Neuronal stem cell (in vitro differentiated cells): ENCODE results near the gene ACTL10.
A peak's percentile ranks its signal among the peaks of the same experiment; 100 is the strongest.

Experiments used
- DNase-seq: peaks from one replicate; pipeline ENCODE4 v3.0.0-alpha.2; 2013; ENCODE audit warnings: low spot score
- H2AFZ ChIP-seq: one replicate; pipeline ENCODE4 v1.6.1; 2013; ENCODE audit warnings: mild to moderate bottlenecking, low read length, inconsistent platforms
- H2AK5ac ChIP-seq: 2 replicates; pipeline ENCODE4 v1.6.1; 2013; ENCODE audit warnings: low read depth, mild to moderate bottlenecking, inconsistent platforms, low read length, moderate library complexity, mixed read lengths
- H2BK120ac ChIP-seq: 2 replicates; pipeline ENCODE4 v1.6.1; 2013; ENCODE audit warnings: low read depth, mild to moderate bottlenecking, inconsistent platforms, low read length, moderate library complexity, mixed read lengths
- H2BK12ac ChIP-seq: one replicate; pipeline ENCODE4 v1.6.1; 2013; ENCODE audit warnings: low read length, inconsistent platforms
- H2BK15ac ChIP-seq: 2 replicates; pipeline ENCODE4 v1.6.1; 2013; ENCODE audit warnings: mild to moderate bottlenecking, low read length, inconsistent platforms, mixed read lengths
- H2BK5ac ChIP-seq: one replicate; pipeline ENCODE4 v1.6.1; 2013; ENCODE audit warnings: inconsistent platforms, mild to moderate bottlenecking, low read length, moderate library complexity
- H3K14ac ChIP-seq: one replicate; pipeline ENCODE4 v1.6.1; 2013; ENCODE audit warnings: low read length, inconsistent platforms
- H3K18ac ChIP-seq: 2 replicates; pipeline ENCODE4 v1.6.1; 2013; ENCODE audit warnings: low read length, inconsistent platforms
- H3K23ac ChIP-seq: 2 replicates; pipeline ENCODE4 v1.6.1; 2013; ENCODE audit warnings: low read depth, mild to moderate bottlenecking, mixed read lengths, low read length, inconsistent platforms; ENCODE audit not compliant: poor library complexity
- H3K27ac ChIP-seq: replicated peaks from 3 replicates; pipeline ENCODE4 v1.5.1; 2013; ENCODE audit warnings: low read length, inconsistent platforms
- H3K27me3 ChIP-seq, 3 experiments: 2 replicates each; pipeline ENCODE4 v1.6.1; 2013; ENCODE audit warnings: low read length in 3 of 3, mild to moderate bottlenecking in 2 of 3, inconsistent platforms in 1 of 3, low read depth in 1 of 3, mixed read lengths in 1 of 3, moderate library complexity in 1 of 3; ENCODE audit not compliant: control insufficient read depth in 3 of 3, insufficient read depth in 3 of 3
- H3K36me3 ChIP-seq, 2 donors: replicated peaks in 1 of 2; 2 replicates each; pipeline ENCODE4 v1.6.1; 2013; ENCODE audit warnings: low read length in 2 of 2; ENCODE audit not compliant: control insufficient read depth in 2 of 2, insufficient read depth in 2 of 2
- H3K4ac ChIP-seq: 2 replicates; pipeline ENCODE4 v1.6.1; 2013; ENCODE audit warnings: inconsistent platforms, mild to moderate bottlenecking, low read length, moderate library complexity
- H3K4me1 ChIP-seq, 2 donors: 1 replicate in 1 of 2; 2 replicates in 1 of 2; pipeline ENCODE4 v1.6.1; 2013; ENCODE audit warnings: low read length in 2 of 2, low read depth in 1 of 2; ENCODE audit not compliant: control insufficient read depth in 2 of 2, insufficient read depth in 1 of 2
- H3K4me2 ChIP-seq: one replicate; pipeline ENCODE4 v1.6.1; 2013; ENCODE audit warnings: mild to moderate bottlenecking, low read length, inconsistent platforms; ENCODE audit not compliant: insufficient read depth, poor library complexity, severe bottlenecking
- H3K4me3 ChIP-seq, 2 donors: 2 replicates each; pipeline ENCODE4 v1.5.1; 2013; ENCODE audit warnings: low read length in 2 of 2, mild to moderate bottlenecking in 2 of 2, inconsistent platforms in 1 of 2, moderate library complexity in 1 of 2
- H3K79me1 ChIP-seq: one replicate; pipeline ENCODE4 v1.6.1; 2013; ENCODE audit warnings: low read depth, mild to moderate bottlenecking, inconsistent platforms, low read length, moderate library complexity
- H3K9ac ChIP-seq: one replicate; pipeline ENCODE4 v1.6.1; 2013; ENCODE audit warnings: mild to moderate bottlenecking, low read depth, low read length, inconsistent platforms; ENCODE audit not compliant: poor library complexity
- H3K9me3 ChIP-seq, 2 donors: replicated peaks in 1 of 2; 2 replicates each; pipeline versions ENCODE3 to v1.6.1; 2013; ENCODE audit warnings: low read length in 2 of 2, mild to moderate bottlenecking in 2 of 2, inconsistent platforms in 1 of 2, low read depth in 1 of 2, mixed read lengths in 1 of 2, moderate library complexity in 1 of 2; ENCODE audit not compliant: control insufficient read depth in 2 of 2, insufficient read depth in 1 of 2
- H4K8ac ChIP-seq: one replicate; pipeline ENCODE4 v1.6.1; 2013; ENCODE audit warnings: low read depth, mild to moderate bottlenecking, inconsistent platforms, low read length, moderate library complexity
- H4K91ac ChIP-seq: one replicate; pipeline ENCODE4 v1.6.1; 2013; ENCODE audit warnings: low read length, low read depth, mild to moderate bottlenecking, inconsistent platforms; ENCODE audit not compliant: poor library complexity
- WGBS, 2 donors: extraction: QIAGEN DNeasy Blood & Tissue Kit; methylation state at CpG; one replicate each; pipeline ENCODE4 v1.1.7; 2013; ENCODE audit warnings: missing lambda C conversion rate in 2 of 2, mixed read lengths in 1 of 2; ENCODE audit not compliant: insufficient read length in 2 of 2, insufficient replicate concordance in 1 of 2; ENCODE audit errors: extremely low coverage in 2 of 2; 5-methylcytosine and 5-hydroxymethylcytosine counted together

ACTL10 gene

DNA sequence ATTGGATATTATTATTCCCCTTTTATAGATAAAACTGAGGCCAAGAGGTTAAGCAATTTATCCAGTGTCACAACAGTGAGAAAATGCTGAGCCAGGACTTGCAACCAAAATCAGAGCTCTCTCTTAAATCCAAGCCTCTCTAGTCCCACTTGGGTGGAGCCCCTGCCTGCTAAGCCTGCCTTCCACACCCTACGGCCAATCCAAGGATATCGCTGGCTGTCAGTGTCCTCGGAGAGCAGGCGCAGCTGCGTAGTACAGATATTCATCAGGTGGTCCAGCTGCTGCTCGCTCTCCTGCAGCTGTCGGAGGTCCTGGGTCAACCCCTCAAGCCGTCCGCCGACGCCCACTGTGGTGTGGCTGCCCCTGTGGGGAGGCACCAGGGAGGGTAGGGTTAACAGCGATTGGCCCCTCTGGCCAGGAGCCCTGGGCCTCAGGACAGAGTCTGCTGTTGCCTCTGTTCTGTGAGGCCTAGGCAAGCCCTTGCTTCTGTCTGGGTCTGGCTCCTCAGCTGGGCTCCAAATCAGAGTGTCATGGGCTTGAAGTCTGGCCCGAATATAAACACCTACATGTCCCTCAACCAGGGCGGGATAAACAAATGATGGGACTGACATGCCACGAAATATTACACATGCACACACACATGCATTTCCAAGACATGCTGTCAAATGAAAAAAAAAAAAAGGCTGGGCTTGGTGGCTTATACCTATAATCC is 11.4 kb downstream of the ACTL10 start:
- Histone ChIP-seq H3K9me3 (peaks cover 0 to 7% of the 10 kb centered on the region in 2 donors), H3K23ac (peak overlapping the region; percentile 34), H3K4ac (no peak overlapping the region), H2AFZ (no peak overlapping the region), H4K91ac (no peak overlapping the region), H3K9ac (no peak overlapping the region), H3K4me2 (no peak overlapping the region), H3K27me3 (no peaks in the 10 kb centered on the region), H3K4me1 (peaks cover 18 to 22% of the 10 kb centered on the region in 2 donors), H3K18ac (no peak overlapping the region), H2AK5ac (no peak overlapping the region), H3K79me1 (peaks cover 8% of the 10 kb centered on the region), H3K36me3 (peaks cover 38 to 71% of the 10 kb centered on the region in 2 donors), H2BK5ac (no peak overlapping the region), H4K8ac (no peak overlapping the region), H3K27ac (no peak overlapping the region), H3K14ac (no peak overlapping the region), H2BK120ac (no peak overlapping the region), H2BK15ac (no peak overlapping the region), H3K4me3 (no peak overlapping the region), H2BK12ac (no peak overlapping the region)
- WGBS, 2 donors, result no CpG with 5 or more reads among the region's 15 CpGs
- no peak for DNase-seq

DNA sequence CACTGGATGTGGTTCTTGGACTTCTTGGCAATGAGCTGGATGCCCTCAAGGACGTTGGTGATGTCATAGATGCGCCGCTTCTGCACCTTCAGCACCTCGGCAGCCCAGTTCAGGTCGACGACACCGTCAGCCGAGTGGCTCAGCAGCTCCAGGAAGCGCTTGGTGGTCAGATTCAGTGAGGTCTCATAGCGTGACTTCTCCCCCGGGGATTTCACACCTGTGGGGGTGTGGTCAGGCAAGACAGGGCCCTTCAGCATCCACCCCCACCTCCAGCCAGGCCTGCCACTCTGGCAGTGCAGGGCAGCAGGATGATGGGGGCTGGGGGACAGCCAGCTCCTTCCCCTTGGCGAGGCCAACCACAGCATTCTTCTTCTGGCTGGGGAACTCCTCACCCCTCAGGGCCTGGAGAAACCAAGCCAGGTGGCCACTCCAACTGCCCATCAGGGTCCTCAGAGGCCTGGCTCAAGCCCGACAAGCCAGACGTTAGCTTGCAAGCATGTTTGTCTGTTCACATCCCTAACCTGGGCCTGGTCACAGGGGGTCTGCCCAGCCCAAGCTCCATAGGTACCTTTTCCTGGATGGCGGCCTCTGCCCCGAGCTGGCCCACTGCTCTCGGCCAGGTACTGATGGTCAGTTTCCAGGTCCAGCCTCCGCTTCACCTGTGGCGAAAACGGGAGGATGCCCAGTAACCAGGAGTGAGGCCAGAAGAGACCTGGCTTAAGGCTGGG is 13.2 kb downstream of the ACTL10 start:
- Histone ChIP-seq H3K9me3 (peaks cover 0 to 7% of the 10 kb centered on the region in 2 donors), H3K18ac (no peak overlapping the region), H3K23ac (peak overlapping the region; percentile 22), H3K4me3 (peak overlapping the region in 1 of 2 donors; percentile 51), H3K14ac (no peak overlapping the region), H2AFZ (no peak overlapping the region), H3K4me2 (no peak overlapping the region), H2AK5ac (no peak overlapping the region), H3K9ac (no peak overlapping the region), H4K91ac (no peak overlapping the region), H3K36me3 (peaks cover 38 to 79% of the 10 kb centered on the region in 2 donors), H4K8ac (no peak overlapping the region), H3K27ac (no peak overlapping the region), H2BK15ac (no peak overlapping the region), H2BK12ac (no peak overlapping the region), H3K4me1 (peaks cover 13 to 20% of the 10 kb centered on the region in 2 donors), H3K79me1 (peaks cover 8% of the 10 kb centered on the region), H3K4ac (no peak overlapping the region), H2BK120ac (peak overlapping the region; percentile 64), H3K27me3 (no peaks in the 10 kb centered on the region), H2BK5ac (no peak overlapping the region)
- no peak for DNase-seq
- no CpG with 5 or more reads among the region's 20 CpGs for WGBS, 2 donors

DNA sequence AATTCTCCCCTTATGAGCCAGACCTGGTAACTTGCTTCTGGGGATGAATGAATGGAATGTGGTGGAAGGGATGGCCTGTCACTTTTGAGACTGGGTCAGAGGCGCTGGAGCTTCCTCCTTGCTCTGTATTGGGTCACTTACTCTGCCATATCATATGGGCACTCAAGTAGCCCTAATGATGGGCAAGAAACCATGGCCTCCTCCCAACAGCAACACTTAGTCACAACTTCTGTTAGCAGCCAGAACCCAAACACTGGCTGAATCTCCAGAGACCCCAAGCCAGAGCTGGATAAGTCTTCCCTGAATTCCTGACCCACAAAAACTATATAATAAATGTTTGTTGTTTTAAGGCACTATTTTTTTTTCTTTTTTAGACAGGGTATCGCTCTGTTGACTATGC is 13.9 kb downstream of the ACTL10 start:
- Histone ChIP-seq H3K36me3 (peaks cover 37 to 79% of the 10 kb centered on the region in 2 donors), H2BK12ac (no peak overlapping the region), H3K18ac (no peak overlapping the region), H3K9me3 (peaks cover 0 to 7% of the 10 kb centered on the region in 2 donors), H3K14ac (no peak overlapping the region), H3K27ac (no peak overlapping the region), H3K79me1 (peaks cover 8% of the 10 kb centered on the region), H3K27me3 (no peaks in the 10 kb centered on the region), H3K23ac (no peak overlapping the region), H2BK120ac (no peak overlapping the region), H2AK5ac (no peak overlapping the region), H3K4me1 (peaks cover 10 to 14% of the 10 kb centered on the region in 2 donors), H2AFZ (no peak overlapping the region), H2BK5ac (no peak overlapping the region), H3K4me3 (no peak overlapping the region), H4K91ac (no peak overlapping the region), H3K9ac (no peak overlapping the region), H3K4ac (no peak overlapping the region), H2BK15ac (no peak overlapping the region), H3K4me2 (no peak overlapping the region), H4K8ac (no peak overlapping the region)
- DNase-seq, result no peak
- WGBS, 2 donors, result no CpG with 5 or more reads among the region's 2 CpGs

DNA sequence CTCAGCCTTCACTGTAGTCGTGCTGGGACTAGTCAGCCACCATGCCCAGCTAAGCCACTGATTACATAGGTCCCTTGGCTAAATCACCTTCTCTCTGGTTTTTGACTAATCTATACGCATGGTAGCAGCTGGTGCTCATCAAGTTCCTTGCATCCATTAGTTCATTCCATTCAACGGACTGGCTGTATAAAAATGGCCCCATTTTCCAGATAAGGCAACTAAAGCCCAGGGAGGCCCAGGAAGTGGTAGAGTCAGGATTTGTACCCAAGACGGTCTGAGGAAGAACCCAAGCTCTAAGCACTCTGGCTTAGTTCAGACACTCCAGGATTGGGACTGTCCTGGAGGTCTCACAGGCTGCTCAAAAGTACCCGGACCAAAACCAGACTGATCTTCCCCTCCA is 14.5 kb downstream of the ACTL10 start:
- DNase-seq, result no peak
- Histone ChIP-seq H3K27me3 (no peaks in the 10 kb centered on the region), H2BK120ac (no peak overlapping the region), H3K4me2 (no peak overlapping the region), H3K9me3 (peaks cover 0 to 5% of the 10 kb centered on the region in 2 donors), H3K4me3 (no peak overlapping the region), H3K79me1 (peaks cover 8% of the 10 kb centered on the region), H2AFZ (no peak overlapping the region), H4K8ac (no peak overlapping the region), H3K36me3 (peaks cover 34 to 74% of the 10 kb centered on the region in 2 donors), H2AK5ac (no peak overlapping the region), H3K18ac (no peak overlapping the region), H3K14ac (no peak overlapping the region), H2BK12ac (no peak overlapping the region), H3K4me1 (peaks cover 9 to 10% of the 10 kb centered on the region in 2 donors), H3K9ac (peak overlapping the region; percentile 78), H3K4ac (no peak overlapping the region), H2BK15ac (no peak overlapping the region), H3K23ac (no peak overlapping the region), H4K91ac (no peak overlapping the region), H3K27ac (no peak overlapping the region), H2BK5ac (no peak overlapping the region)
- WGBS, 2 donors, result no CpG with 5 or more reads among the region's 5 CpGs
